Left ventricle myocardium superior (tissue), 1 donor: ENCODE measurements around the gene SLC7A5. TPM values are rescaled to one million over a fixed set of nuclear protein-coding genes. Genes with fewer than 3 reads are reported as not detected.
"Not testable (repeated sequence)": the region's sequence is repeated elsewhere in the genome, so short reads cannot be mapped to it uniquely, and the experiment has no call there.

Source experiments
- ATAC-seq: fragments of 200-7000 bp; cut with Tn5 transposase; one replicate; pipeline ENCODE4 v1.9.1; 2020; ENCODE audit warnings: mild to moderate bottlenecking, moderate library complexity
- DNase-seq: peaks from one replicate; pipeline ENCODE4 v3.0.0-alpha.2; 2020
- intact Hi-C: fragments of 100-400 bp; cut with micrococcal nuclease; formaldehyde crosslinking; loops from one replicate; pipeline ENCODE4 v1.11.0; 2022
- total RNA-seq: library from RNA; stranded (reverse); fragmentation: NEBNext Ultra II Directional; extraction: Animal tissue kit (Norgen Biotek cat#: 25700); gene quantifications from one replicate; pipeline ENCODE4 v1.2.1, GENCODE V29; 2021
- donor health status: DM: no; HTN: yes; CAD: no; lungs with severe emphysema.

Gene SLC7A5
- total RNA-seq, 1 donor from 2014 or later, result 2.0 TPM

DNA sequence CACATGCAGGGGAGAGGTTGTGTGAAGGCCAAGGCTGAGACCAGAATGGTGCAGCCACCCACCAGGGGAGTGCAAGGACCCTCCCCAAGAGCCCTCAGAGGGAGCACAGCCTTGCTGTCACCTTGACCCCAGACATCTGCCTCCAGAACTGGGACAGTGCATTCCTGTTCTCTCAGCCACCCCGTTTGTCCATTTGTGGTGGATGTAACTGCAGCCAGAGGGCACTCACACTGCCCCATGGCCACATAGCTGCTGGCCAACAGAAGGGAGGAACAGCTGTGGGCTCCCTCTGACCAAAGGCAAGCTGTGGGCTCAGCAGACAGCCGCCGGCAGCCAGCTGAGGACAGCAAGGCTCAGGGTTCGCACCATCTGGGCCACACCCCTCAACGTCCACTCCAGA, 53.7 kb downstream of the SLC7A5 start:
- DNase-seq (no peak), ATAC-seq (no peak)
- intact Hi-C loops, result no loop called here

DNA sequence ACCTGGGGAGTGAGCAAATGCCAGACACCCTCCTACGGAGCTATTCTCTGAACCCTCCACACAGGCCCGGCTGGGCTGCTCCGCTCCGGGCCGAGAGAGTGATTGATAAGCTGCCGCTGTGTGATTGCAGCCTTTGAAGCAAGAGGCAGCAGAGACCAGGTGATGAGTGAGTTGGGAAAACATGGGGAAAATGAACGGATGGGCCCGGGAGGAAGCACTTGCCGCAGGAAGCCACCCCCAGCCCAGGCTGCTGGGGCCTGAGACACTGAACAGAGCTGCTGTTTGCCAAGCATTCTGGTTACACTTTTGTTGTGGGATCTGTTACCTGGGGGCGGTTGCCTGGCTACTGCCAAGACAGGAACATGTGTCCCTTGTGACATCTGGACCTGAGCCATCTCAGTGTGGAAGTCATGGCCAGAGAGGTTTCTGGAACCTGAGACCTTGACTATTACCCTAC, 57.1 kb downstream of the SLC7A5 start:
- DNase-seq (no peak), ATAC-seq (no peak)
- intact Hi-C loops, result no loop called here

DNA sequence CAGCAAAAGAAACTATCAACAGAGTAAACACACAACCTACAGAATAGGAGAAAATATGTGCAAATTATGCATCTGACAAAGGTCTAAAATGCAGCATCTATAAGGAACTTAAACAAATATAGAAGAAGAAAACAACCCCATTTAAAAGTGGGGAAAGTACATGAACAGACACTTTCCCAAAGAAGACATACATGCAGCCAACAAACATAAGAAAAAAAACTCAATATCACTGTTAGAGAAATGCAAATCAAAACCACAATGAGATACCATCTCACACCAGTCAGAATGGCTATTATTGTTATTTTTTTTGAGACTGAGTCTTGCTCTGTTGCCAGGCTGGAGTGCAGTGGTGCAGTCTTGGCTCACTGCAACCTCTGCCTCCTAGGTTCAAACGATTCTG, 57.9 kb downstream of the SLC7A5 start:
- DNase-seq, intact Hi-C loops, ATAC-seq: not testable (repeated sequence)

DNA sequence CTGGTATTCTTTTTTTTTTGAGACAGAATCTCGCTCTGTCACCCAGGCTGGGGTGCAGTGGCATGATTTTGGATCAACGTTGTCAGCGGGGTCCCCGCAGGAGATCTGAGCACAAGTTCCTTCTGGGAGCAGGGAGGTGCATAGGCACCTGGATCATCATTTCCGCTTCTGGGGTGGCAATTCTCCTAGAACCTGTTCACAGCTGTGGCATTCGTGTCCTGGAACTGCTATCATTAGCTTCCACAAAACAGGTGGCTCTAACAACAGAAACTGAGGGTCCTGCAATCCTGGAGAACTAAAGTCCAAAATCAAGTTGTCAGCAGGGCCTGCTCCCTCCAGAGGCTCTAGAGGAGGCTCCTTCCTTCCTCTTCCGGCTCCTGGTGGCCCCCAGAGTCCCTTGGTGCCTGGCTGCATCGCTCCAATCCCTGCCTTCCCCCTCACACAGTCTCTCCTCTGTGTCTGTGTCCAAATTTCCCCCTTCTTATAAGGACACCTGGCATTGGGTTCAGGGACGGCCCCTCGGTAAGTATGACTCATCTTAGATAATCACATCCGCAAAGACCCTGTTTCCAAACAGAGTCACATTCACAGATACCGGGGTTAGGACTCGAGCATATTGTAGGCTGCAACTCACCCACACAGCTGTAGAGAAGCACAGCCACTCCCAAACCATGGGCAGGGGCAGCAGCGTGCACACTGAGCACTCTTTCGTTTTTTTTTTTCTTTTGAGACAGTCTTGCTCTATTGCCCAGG, 60.0 kb downstream of the SLC7A5 start:
- ATAC-seq (no peak), DNase-seq (no peak)
- intact Hi-C loops, result no loop called here

DNA sequence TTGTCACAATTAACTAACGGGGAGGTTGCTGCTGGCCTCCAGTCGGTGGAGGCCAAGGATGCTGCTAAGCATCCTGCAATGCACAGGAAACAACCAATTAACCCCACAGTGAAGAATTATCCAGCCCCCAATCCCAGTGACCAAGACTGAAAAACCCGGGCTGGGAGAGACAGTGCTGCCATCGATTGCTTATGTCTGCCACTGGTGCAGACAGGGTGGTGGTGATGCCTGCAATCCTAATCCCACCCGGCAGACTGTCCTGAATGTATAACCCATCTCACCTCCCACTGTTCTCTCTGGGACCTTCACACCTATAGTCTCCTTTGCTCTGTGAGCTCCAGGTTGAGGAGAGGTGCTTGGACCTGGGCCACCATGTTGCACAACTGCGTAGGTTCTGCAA, 61.2 kb downstream of the SLC7A5 start:
- DNase-seq (no peak), ATAC-seq (no peak)
- intact Hi-C loops, result no loop called here

DNA sequence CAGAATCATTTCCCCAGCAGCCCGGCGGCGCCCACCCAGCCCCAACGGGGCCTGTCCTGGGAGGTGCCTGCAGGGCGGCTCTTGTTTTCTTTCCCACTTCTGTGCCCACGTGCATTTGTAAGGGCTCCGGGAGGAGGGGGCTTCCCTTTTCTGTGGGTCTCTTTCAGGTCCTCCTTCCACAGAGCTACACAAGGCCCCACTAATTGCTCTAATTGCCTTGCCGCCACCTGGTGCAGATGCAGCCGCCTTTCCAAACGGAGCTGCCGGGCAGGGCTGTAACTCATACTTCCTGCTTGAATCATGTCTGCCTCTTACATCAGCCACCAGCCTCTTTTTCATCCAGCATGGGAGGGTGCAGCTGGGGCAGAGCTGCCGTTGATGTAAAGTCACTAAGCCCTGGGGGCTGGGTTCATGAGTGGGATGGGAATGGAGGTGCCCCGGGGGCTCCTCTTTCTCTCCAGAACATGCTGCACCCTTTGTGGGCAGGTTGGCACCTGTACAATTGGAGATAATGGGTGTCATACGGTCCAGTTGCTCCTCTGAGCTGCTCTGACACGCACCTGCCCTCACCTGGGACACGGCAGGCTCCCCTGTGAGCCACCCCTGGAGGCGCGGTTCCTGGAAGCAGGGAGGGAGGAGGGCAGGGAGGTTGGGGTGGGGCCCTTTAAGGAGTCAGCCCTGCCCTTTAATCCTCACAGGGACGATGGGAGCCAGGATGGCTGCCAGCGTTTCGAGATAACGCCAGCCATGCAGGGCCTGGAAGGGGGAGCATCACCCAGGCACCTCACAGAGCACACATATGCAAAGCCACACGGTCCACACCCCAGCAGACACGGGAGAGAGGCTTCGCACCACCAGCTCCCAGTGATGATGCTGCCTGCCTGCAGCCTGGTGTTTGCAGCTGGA, 62.4 kb downstream of the SLC7A5 start:
- peak; percentile 96 for ATAC-seq
- DNase-seq, result peak; percentile 80
- intact Hi-C loops, result no loop called here

DNA sequence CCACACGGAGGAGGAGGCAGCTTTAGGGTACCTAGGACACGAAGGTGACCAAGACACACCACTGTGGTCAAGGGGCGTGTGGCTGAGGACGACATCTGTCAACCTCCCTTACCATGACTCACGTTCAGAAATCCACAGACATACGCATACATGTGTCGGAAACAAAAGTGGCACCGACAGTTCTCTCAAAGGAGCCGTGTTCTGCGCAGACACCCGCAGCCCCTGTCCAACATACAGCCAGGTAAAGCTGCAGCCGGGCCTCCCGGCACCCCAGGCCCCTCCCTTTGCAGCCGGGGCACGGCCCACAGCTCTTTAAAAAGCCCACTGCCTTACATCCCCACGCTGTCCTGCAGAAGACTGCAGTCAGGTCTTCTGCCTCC, 63.1 kb downstream of the SLC7A5 start:
- no peak for ATAC-seq
- no peak for DNase-seq
- intact Hi-C loops, result no loop called here

DNA sequence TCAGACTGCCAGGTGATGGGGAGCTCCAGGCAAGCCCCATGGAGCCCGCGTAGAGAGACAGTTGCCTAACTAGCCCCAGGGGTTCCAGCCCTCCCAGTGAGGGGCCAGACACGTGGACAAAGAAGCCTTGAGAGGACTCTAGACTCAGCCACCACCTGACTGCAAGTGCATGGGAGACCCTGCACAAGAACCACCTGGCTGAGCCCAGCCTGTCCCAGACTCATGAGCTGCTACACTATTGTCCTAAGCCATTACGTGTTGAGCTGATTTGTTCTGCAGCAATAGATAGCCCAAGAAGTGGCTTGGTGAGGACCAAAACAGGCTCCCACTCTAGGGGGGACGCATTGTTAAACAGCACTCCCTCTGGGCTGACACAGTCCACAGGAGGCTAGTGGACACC, 65.9 kb downstream of the SLC7A5 start:
- ATAC-seq, result no peak

DNA sequence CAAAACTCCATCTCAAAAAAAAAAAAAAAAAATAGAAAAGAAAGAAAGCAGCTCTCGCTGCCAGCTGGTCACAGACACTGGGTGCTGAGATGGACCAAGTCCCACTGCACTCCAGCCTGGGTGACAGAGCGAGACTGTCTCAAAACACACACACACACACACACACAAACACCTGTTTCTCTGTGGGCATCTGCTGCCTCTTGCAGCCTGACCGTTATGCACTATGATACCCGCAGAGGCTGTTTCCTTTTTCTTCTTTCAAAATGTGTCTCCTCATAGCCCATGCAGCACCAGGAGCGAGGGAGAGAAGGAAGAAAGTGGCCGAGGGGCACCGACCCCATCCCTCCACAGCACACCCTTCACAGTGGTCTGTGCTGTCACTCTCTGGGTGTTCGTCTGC, 66.6 kb downstream of the SLC7A5 start:
- no peak for ATAC-seq
- intact Hi-C loops, result no loop called here
- DNase-seq, result no peak

More for the DNA sequence above, 65.9 kb downstream of the SLC7A5 start:
- intact Hi-C loops, result no loop called here
- DNase-seq, result no peak

DNA sequence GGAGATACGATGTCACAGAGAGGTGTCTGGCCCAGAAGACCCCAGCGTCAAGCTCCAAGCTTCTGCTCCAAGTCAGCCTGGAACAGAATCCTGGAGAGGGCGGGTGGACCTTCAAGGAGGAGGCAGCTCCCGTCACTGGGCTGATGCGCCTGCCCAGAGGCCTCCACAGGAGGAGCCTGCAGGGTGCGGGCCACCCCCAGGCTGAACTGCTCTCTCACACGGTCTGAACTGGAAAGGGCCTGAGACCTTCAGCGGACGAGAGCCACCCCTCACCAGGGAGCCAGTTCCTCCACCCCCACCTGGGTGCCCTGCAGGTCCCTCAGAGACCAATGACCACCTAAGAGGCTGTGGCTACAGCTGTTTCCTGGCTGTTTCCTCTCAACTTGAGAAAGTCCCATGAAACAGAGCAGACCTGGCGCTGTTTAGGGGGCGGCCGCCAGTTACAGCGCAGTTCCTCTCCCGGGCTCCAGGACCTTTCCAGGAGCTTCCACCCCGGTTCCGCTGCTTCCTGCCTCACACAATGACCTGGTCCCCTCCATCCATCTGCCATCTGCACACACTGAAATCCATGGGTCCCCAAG, 67.5 kb downstream of the SLC7A5 start:
- DNase-seq (no peak), ATAC-seq (no peak)
- intact Hi-C loops, result no loop called here

DNA sequence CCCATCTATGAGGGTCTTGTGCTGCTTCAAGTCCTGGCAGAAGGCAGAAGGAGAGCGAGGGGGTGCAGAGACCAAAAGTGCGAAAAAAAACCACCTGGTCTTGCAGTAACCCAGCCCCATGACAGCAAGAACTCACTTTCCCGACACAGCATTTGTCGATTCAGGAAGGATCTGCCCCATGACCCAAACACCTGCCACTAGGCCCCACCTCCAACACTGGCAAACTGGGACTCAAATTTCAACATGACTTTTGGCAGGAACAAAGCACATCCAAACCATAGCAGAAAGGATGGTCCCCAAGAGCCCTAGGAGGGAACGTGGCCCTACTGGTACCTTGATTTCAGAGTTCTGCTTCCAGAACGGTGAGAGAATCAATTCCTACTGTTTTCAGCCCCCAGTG, 68.8 kb downstream of the SLC7A5 start:
- intact Hi-C loops, result no loop called here
- no peak for ATAC-seq
- no peak for DNase-seq

DNA sequence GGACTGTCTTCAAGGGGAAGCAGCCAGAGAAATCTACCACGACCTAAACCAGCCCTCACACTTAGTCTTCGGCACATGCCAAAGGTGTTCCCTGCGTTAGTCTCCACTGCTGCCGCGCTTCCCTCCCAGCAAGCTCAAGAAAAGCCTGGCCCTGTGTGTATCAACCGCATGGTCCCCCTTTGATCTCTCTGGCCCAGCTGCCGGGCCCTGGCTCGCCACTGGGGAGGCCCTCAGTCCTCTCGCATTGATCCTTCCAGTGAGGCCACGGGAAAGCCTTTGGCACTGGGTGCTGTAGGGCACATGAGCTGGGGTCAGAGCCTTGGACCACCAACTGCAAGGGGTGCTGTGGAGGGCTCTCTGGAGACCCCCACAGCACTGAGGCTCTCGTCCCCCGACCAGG, 74.0 kb downstream of the SLC7A5 start:
- DNase-seq, result no peak
- intact Hi-C loops, result no loop called here
- ATAC-seq, result no peak

DNA sequence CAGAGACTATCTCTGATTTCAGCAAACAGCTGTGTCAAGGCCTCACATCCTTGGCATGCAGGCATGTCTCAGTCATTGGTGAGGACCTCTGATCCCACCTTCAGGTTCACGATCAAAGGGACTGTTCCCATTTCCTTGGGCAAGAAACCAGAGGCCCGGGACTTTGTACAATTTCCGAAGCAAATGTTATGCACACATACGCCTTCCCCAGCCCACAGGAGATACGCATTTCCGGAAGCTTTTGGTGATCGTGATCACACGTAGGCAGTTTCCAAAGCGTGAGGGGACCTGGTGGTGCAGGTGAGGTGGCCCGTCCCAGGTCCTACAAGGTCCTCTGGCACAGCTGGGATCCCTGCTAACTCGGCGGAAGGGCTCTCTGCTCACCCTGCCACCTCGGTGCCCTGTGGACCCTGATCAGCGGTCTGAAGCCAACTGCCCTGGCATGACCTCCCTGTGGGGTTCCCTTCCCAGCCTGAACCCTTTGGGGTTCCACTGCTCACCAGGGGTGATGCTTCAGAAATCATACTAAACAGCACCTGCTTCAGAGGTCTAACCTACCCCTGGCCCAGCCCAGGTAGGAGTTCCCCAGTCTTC, 74.7 kb downstream of the SLC7A5 start:
- ATAC-seq (no peak), DNase-seq (no peak)
- intact Hi-C loops, result no loop called here

DNA sequence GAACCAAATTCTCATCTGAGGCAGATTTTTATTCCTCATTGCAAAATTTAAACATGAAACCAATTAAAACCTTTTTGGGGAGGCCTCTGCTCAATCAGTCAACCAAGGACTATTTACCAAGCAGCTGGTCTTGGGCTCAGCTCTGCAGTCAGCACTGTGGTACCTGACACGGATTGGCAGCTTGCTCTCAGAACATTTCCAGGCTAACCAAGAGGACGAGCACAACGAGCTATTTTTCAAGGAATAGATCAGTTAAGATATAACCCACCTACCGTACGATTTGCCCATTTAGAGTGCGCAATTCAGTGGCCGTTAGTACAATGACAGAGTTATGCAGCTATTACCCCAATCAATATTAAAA, 77.1 kb downstream of the SLC7A5 start:
- DNase-seq (no peak), ATAC-seq (no peak)
- intact Hi-C loops, result no loop called here

DNA sequence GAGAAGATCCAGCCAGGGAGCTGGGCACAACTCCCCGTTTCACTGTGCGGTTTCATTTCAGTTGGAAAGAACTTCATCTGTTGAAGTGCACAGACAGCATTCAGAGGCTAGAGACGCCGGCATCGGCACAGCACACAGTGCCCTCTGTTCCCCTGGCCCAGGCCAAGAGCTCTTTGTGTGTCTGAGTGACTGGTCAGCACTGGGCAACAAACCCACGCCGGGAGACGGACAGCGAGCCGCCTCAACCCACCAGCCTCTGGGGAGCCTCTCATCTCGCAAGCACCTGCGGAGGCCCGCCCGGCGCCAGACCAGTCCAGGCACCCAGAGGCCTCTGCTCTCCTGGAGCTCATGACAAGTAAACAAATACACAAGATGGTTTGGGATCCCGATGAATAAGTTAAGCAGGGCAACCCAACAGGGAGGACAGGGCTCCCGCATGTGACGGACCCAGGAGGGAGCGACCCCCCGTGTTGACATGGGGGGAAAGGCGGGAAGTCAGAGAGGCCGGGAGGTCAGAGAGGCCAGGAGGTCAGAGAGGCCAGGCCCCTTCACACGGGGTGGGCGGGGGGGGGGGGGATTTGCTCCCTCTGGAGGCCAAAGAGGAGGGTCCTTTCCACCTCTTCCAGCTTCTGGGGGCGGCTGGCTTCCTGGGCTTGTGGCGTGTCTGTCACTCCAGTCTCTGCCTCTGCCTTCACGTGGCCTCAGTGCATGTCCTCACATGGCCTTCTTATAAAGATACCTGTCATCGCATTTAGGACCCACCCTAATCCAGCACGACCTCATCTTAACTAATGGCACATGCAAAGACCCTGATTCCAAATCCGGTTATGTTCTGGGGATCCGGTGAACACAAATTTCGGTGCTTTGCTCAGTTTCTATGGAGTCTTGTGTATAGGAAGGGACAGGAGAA, 77.8 kb downstream of the SLC7A5 start:
- ATAC-seq (no peak), DNase-seq (no peak)
- intact Hi-C loops, result no loop called here

DNA sequence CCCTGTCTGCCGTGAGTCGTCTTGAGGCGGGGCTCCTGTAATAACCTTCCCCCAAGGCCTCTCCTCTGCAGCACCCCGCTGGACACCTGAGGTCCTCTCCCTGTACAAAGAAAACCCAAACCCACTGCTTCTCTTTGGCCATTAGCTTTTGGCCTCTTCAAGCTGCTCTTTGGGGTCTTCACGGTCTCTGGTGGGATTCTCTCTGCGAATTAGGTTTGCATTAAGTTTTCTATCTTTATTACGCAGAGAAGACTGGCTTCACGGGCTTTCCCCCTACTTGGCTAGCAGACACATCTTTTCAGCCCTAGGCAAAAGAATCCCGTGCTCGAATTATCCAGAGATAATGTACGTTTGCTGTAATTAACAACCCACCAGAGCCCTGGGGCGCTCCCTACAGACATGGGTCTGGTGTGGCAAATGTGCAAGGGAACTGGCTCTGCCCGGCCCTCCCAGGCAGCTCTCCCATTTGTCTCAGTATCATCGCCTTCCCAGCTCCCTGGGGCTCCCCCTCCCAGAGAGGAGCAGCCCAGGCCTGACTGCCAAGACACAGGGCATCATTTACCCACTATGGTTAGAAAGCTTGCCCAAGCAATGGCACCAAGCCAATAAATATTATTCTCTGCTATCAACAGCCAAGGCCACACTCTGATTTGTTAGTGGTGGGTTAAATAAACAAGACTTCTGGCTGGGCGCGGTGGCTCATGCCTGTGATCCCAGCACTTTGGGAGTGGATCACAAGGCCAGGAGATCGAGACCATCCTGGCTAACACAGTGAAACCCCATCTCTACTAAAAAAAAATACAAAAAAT, 78.8 kb downstream of the SLC7A5 start:
- peak; percentile 95 for ATAC-seq
- intact Hi-C loops, result no loop called here
- peak; percentile 64 for DNase-seq

DNA sequence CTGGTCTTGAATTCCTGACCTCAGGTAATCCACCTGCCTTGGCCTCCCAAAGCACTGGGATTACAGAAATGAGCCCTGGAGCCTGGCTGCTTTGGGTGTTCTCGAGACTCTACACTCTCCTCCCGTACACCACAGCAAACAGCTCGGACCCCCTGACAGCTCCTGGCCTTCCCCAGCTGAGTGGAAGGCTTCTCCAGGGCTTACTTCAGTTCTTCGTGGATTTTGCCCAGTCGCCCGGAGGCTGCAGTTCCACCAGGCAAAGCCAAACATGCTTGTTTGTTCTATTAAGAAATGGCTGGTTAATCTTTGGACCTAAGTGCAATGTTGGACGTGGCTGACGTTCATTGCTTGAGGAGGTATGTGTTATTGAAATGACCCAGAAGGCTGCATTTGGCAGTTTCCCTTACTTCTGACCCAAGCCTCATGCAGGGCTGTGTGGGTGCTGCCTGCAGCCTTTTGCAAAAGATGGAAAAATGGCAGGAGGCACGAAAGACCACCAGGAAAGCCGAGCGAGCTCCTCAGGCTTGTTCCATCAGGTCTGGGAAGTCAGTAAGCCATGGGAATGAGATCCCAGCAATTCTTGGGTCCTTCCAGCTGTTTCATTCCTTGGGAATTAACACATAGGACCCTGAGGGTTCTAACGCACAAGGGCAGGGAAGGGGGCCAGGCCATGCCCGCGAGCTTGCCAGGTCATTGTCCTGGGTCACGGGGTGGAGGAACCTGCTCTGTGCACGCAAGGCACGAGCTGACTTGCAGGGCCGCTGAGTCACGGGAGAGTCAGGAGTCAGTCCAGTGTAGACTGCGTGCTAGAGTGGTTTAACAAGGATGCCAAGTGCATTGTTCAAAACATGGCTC, 79.6 kb downstream of the SLC7A5 start:
- DNase-seq, result no peak
- ATAC-seq, result peak; percentile 49
- intact Hi-C loops, result loop anchor here (10.0 kb wide), 1 partner anchor 85 kb away; no protein-coding TSS in a partner anchor
